Body of pancreas (tissue), 4 donors: ENCODE results near the gene SNX25. TPM values are rescaled to one million over a fixed set of nuclear protein-coding genes. Genes with fewer than 3 reads are reported as not detected.

ENCODE experiments used
- ATAC-seq: fragments of 150-250 bp; one replicate; pipeline ENCODE4 v1.9.1; 2016
- DNase-seq, 4 donors: peaks; one replicate each; pipeline ENCODE4 v3.0.0-alpha.2; 2019
- H3K27ac ChIP-seq, 4 donors: fragments of 200-600 bp; sonication (generic); 1 replicate in 3 of 4; 2 replicates in 1 of 4; pipeline versions ENCODE4 v1.5.1 to v1.6.1; 2016 to 2019; ENCODE audit warnings: mild to moderate bottlenecking in 1 of 4, mixed read lengths in 1 of 4, moderate library complexity in 1 of 4
- H3K27me3 ChIP-seq, 2 donors: fragments of 200-600 bp; sonication (generic); one replicate each; pipeline ENCODE4 v1.6.0; 2016; ENCODE audit warnings: mild to moderate bottlenecking in 1 of 2
- H3K36me3 ChIP-seq, 2 donors: fragments of 200-600 bp; sonication (generic); replicated peaks in 1 of 2; 2 replicates each; pipeline ENCODE4 v1.5.1; 2016; ENCODE audit warnings: low read depth in 2 of 2; ENCODE audit not compliant: insufficient read depth in 1 of 2
- H3K4me1 ChIP-seq: fragments of 200-600 bp; sonication (generic); one replicate; pipeline ENCODE4 v1.6.0; 2016
- H3K4me3 ChIP-seq, 2 donors: fragments of 200-600 bp; sonication (generic); 1 replicate in 1 of 2; 2 replicates in 1 of 2; pipeline ENCODE4 v1.5.1; 2016 to 2019
- H3K9me3 ChIP-seq, 3 donors: fragments of 200-600 bp; sonication (generic); 1 replicate in 2 of 3; 2 replicates in 1 of 3; pipeline ENCODE4 v1.5.1; 2016
- CTCF ChIP-seq, 7 experiments: fragments of 450-650 bp in 4 of 7; fragments of 200-600 bp in 3 of 7; sonication (generic) in 3 of 7; IDR thresholded peaks; one replicate each; pipeline ENCODE4 v1.5.1; 2016 to 2019; ENCODE audit warnings: antibody characterized with exemption in 7 of 7
- POLR2A ChIP-seq, 3 donors: fragments of 450-650 bp; IDR thresholded peaks; one replicate each; pipeline ENCODE4 v1.6.1; 2016; ENCODE audit warnings: antibody characterized with exemption in 3 of 3, mild to moderate bottlenecking in 2 of 3
- WGBS, 2 donors: methylation state at CpG; one replicate each; pipeline ENCODE4 v1.1.5; 2017; 5-methylcytosine and 5-hydroxymethylcytosine counted together
- intact Hi-C: fragments of 100-400 bp; cut with DNase I; formaldehyde crosslinking; loops from one replicate; pipeline ENCODE4 v1.15.1; 2023
- total RNA-seq, 2 donors: library from RNA; depleted of rRNA; stranded (reverse); fragments of >200 nt; gene quantifications; one replicate each; pipeline ENCODE4 v1.1.0, GENCODE V29; 2016

SNX25 gene
- total RNA-seq, 2 donors from 2014 or later: 16.6 to 25.7 TPM

GRCh38 chr4:185339941-185340340, 130.5 kb downstream of the SNX25 start:
- TF ChIP-seq CTCF (IDR thresholded peaks at IDR 0.05): no peak
- ATAC-seq: no peak
- intact Hi-C loops: no loop called here
- Histone ChIP-seq H3K4me3 (no peak overlapping the region), H3K27ac (no peak overlapping the region), H3K36me3 (no peaks in the 10 kb centered on the region), H3K9me3 (no peaks in the 10 kb centered on the region), H3K27me3 (no peaks in the 10 kb centered on the region), H3K4me1 (no peaks in the 10 kb centered on the region)
- 81 to 85% methylated on average over 3 of the region's 3 CpGs for WGBS, 2 donors
- DNase-seq: no peak

- no peaks in the 10 kb centered on the region for H3K4me1 ChIP-seq
- TF ChIP-seq CTCF (IDR thresholded peaks at IDR 0.05): no peak
- no peak for TF ChIP-seq POLR2A (IDR thresholded peaks at IDR 0.05)
- H3K4me3 ChIP-seq: no peak overlapping the region
- no peak for ATAC-seq
- H3K27ac ChIP-seq: no peak overlapping the region
- H3K9me3 ChIP-seq: no peaks in the 10 kb centered on the region
- H3K36me3 ChIP-seq: no peaks in the 10 kb centered on the region
- 88 to 91% methylated on average over 2 of the region's 2 CpGs for WGBS, 2 donors
- intact Hi-C loops: no loop called here
- no peaks in the 10 kb centered on the region for H3K27me3 ChIP-seq
- DNase-seq: no peak
Measured at GRCh38 chr4:185341377-185341776, 132.0 kb downstream of the SNX25 start.

- ATAC-seq (no peak), DNase-seq (no peak)
- Histone ChIP-seq H3K4me3 (no peak overlapping the region), H3K9me3 (no peaks in the 10 kb centered on the region), H3K27ac (no peak overlapping the region), H3K27me3 (no peaks in the 10 kb centered on the region), H3K4me1 (no peaks in the 10 kb centered on the region), H3K36me3 (no peaks in the 10 kb centered on the region)
- 91 to 97% methylated on average over 6 of the region's 6 CpGs for WGBS, 2 donors
- intact Hi-C loops: no loop called here
- TF ChIP-seq CTCF (IDR thresholded peaks at IDR 0.05): no peak
- no peak for TF ChIP-seq POLR2A (IDR thresholded peaks at IDR 0.05)
Measured at GRCh38 chr4:185341841-185342240, 132.4 kb downstream of the SNX25 start.

GRCh38 chr4:185343726-185344581, 134.6 kb downstream of the SNX25 start:
- intact Hi-C loops: no loop called here
- peak; percentile 15 for ATAC-seq
- no peaks in the 10 kb centered on the region for H3K27me3 ChIP-seq
- no peak for TF ChIP-seq POLR2A (IDR thresholded peaks at IDR 0.05)
- TF ChIP-seq CTCF (IDR thresholded peaks at IDR 0.05): no peak
- H3K4me1 ChIP-seq: no peaks in the 10 kb centered on the region
- peak in 1 of 4 donors; percentile 14 for DNase-seq
- H3K27ac ChIP-seq: no peak overlapping the region
- H3K4me3 ChIP-seq: no peak overlapping the region
- no peaks in the 10 kb centered on the region for H3K9me3 ChIP-seq
- 83 to 91% methylated on average over 15 of the region's 15 CpGs for WGBS, 2 donors
- H3K36me3 ChIP-seq: no peaks in the 10 kb centered on the region
